OCI-LY7 (cell line): ENCODE results near the gene SLC2A13. TPM values are rescaled to one million over a fixed set of nuclear protein-coding genes. Genes with fewer than 3 reads are reported as not detected.

ENCODE experiments used
- BruUV-seq: library from RNA; stranded (reverse); fragments of 400-500 nt; replicated peaks from 2 replicates; lab custom pipeline; 2021; lab: Mats Ljungman, UMichigan
- CTCF ChIA-PET: fragments of 300-600 bp; sonication (Branson Sonifier 250); formaldehyde crosslinking; loops from one replicate; lab custom pipeline; 2022; ENCODE audit warnings: antibody characterized with exemption; ENCODE audit not compliant: unreplicated experiment; lab: Charles Lee
- POLR2A ChIA-PET: fragments of 300-600 bp; sonication (Branson Sonifier 250); formaldehyde crosslinking; loops from one replicate; lab custom pipeline; 2022; ENCODE audit warnings: antibody characterized with exemption; lab: Charles Lee
- DNase-seq: peaks from one replicate; pipeline ENCODE4 v3.0.0-alpha.2; 2015; ENCODE audit warnings: low spot score
- H2AFZ ChIP-seq: fragments of 200-600 bp; sonication (generic), shearing (Covaris generic); 2 replicates; pipeline ENCODE4 v1.6.1; 2014; ENCODE audit warnings: mild to moderate bottlenecking, antibody characterized with exemption, low read length, moderate library complexity
- H3K27ac ChIP-seq: fragments of 200-600 bp; sonication (generic); 2 replicates; pipeline ENCODE4 v1.5.1; 2014; ENCODE audit warnings: mixed run types, low read depth, mild to moderate bottlenecking, moderate library complexity, low read length, inconsistent platforms; ENCODE audit not compliant: poor library complexity, severe bottlenecking
- H3K36me3 ChIP-seq: fragments of 200-600 bp; sonication (generic); 2 replicates; pipeline ENCODE4 v1.6.1; 2014; ENCODE audit warnings: mild to moderate bottlenecking, antibody characterized with exemption, low read length, moderate library complexity, mixed read lengths; ENCODE audit not compliant: insufficient read depth
- H3K4me1 ChIP-seq: fragments of 200-600 bp; sonication (generic); 2 replicates; pipeline ENCODE4 v1.5.1; 2014; ENCODE audit warnings: mild to moderate bottlenecking, low read length; ENCODE audit not compliant: insufficient read depth, poor library complexity, severe bottlenecking
- H3K4me2 ChIP-seq: fragments of 200-600 bp; sonication (generic); 2 replicates; pipeline ENCODE4 v1.6.1; 2014; ENCODE audit warnings: mild to moderate bottlenecking, low read length
- H3K4me3 ChIP-seq: fragments of 200-600 bp; sonication (generic); 2 replicates; pipeline ENCODE4 v1.5.1; 2014; ENCODE audit warnings: mild to moderate bottlenecking, low read depth, low read length; ENCODE audit not compliant: poor library complexity, severe bottlenecking
- H3K79me2 ChIP-seq: fragments of 200-600 bp; sonication (generic); 2 replicates; pipeline ENCODE4 v1.6.1; 2016; ENCODE audit warnings: low read depth, mild to moderate bottlenecking, low read length, moderate library complexity, mixed read lengths; ENCODE audit not compliant: insufficient read depth
- H3K9me2 ChIP-seq: fragments of 200-600 bp; sonication (generic); 2 replicates; pipeline ENCODE4 v1.6.1; 2016; ENCODE audit warnings: mild to moderate bottlenecking, low read length, mixed read lengths; ENCODE audit not compliant: insufficient read depth
- H3K9me3 ChIP-seq: fragments of 200-600 bp; sonication (generic); 2 replicates; pipeline ENCODE4 v1.6.1; 2014; ENCODE audit warnings: mild to moderate bottlenecking, mixed run types, low read length, mixed read lengths
- H4K20me1 ChIP-seq: fragments of 200-600 bp; sonication (generic); 2 replicates; pipeline ENCODE4 v1.6.1; 2014; ENCODE audit warnings: mild to moderate bottlenecking, antibody characterized with exemption, low read length, moderate library complexity, mixed read lengths; ENCODE audit not compliant: insufficient read depth
- EZH2phosphoT487 ChIP-seq: fragments of 200-600 bp; sonication (generic); IDR thresholded peaks from 2 replicates; pipeline ENCODE4 v1.6.1; 2018; ENCODE audit warnings: low read depth, borderline replicate concordance, mild to moderate bottlenecking, mixed run types, antibody characterized with exemption, low read length, moderate library complexity, mixed read lengths
- intact Hi-C: fragments of 100-400 bp; cut with micrococcal nuclease; formaldehyde crosslinking; loops from one replicate; pipeline ENCODE4 v1.10.0; 2022; ENCODE audit not compliant: unreplicated experiment
- total RNA-seq, 2 experiments: library from RNA; depleted of rRNA in 1 of 2; stranded (reverse); fragments of >200 nt in 1 of 2; shearing (Covaris generic) in 1 of 2; gene quantifications; 2 replicates each; pipeline ENCODE4 v1.2.3, GENCODE V29; 2014 to 2022
- TF ChIP-seq, protein P1 (sequence below): fragments of 200-600 bp; sonication (generic); conservative IDR thresholded peaks from 2 replicates; pipeline ENCODE4 v1.5.1; 2014; ENCODE audit warnings: mild to moderate bottlenecking, antibody characterized with exemption, low read length, moderate library complexity, mixed read lengths

SLC2A13 gene
- total RNA-seq, 2 experiments from 2014 or later: 12.4 to 16.5 TPM

DNA sequence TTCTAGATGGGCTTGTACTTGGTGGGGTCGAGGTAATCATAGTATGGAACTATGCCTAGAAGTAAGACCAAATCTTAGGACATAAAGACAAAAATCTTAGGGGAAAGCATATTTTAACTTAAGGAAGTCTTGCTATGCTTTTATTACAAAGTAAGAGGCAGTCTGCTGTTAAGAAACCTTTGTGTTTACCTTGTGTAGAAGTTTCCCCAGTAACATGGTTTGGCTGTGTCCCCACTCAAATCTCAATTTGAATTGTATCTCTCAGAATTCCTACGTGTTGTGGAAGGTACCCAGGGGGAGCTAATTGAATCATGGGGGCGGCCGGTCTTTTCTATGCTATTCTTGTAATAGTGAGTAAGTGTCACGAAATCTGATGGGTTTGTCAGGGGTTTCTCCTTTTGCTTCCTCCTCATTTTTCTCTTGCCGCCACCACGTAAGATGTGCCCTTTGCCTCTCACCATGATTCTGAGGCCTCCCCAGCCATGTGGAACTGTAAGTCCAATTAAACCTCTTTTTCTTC lies 323.8 kb downstream of the SLC2A13 start:
- Histone ChIP-seq H2AFZ (no peak overlapping the region), H3K9me2 (no peaks in the 10 kb centered on the region), H3K4me1 (no peaks in the 10 kb centered on the region), H4K20me1 (no peaks in the 10 kb centered on the region), H3K9me3 (no peaks in the 10 kb centered on the region), H3K79me2 (no peaks in the 10 kb centered on the region), H3K4me2 (no peak overlapping the region), H3K4me3 (no peak overlapping the region), H3K27ac (no peak overlapping the region), H3K36me3 (no peaks in the 10 kb centered on the region)
- POLR2A ChIA-PET: no interaction called here
- TF ChIP-seq, protein P1, sequence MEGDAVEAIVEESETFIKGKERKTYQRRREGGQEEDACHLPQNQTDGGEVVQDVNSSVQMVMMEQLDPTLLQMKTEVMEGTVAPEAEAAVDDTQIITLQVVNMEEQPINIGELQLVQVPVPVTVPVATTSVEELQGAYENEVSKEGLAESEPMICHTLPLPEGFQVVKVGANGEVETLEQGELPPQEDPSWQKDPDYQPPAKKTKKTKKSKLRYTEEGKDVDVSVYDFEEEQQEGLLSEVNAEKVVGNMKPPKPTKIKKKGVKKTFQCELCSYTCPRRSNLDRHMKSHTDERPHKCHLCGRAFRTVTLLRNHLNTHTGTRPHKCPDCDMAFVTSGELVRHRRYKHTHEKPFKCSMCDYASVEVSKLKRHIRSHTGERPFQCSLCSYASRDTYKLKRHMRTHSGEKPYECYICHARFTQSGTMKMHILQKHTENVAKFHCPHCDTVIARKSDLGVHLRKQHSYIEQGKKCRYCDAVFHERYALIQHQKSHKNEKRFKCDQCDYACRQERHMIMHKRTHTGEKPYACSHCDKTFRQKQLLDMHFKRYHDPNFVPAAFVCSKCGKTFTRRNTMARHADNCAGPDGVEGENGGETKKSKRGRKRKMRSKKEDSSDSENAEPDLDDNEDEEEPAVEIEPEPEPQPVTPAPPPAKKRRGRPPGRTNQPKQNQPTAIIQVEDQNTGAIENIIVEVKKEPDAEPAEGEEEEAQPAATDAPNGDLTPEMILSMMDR: no peak
- intact Hi-C loops: no loop called here
- CTCF ChIA-PET: no interaction called here
- no TSS peak for BruUV-seq
- no peak for DNase-seq

DNA sequence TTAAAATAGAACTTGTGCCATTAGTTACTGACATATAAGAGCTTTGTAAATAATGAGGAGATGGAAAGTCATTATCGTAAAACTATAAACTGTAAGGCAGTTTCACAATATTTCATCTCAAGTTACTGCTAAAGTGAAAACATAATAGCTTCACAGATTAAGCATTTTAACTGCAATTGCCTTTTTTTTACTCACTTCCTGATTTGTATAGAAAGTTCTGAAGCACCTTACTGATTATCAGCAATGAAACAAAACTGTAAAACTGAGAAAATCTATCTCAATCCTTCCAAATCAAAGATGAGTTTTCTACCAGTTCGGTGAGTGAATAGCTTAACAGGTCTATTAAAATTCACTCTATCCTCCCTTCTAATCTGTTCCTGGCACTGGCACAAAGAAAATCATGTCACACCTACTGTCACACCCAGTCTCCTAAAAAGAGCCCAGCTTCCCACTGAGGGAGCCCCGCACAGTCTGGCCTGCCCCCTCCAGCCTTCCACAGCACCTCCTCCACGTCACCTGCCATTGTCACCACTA lies 324.9 kb downstream of the SLC2A13 start:
- CTCF ChIA-PET: no interaction called here
- POLR2A ChIA-PET: no interaction called here
- H3K4me3 ChIP-seq: no peak overlapping the region
- no peaks in the 10 kb centered on the region for H3K4me1 ChIP-seq
- H3K79me2 ChIP-seq: no peaks in the 10 kb centered on the region
- DNase-seq: no peak
- no peak overlapping the region for H3K27ac ChIP-seq
- TF ChIP-seq, protein P1: no peak
- no peak for TF ChIP-seq EZH2phosphoT487
- no peaks in the 10 kb centered on the region for H3K9me3 ChIP-seq
- no peaks in the 10 kb centered on the region for H4K20me1 ChIP-seq
- no peak overlapping the region for H3K4me2 ChIP-seq
- no TSS peak for BruUV-seq
- no peaks in the 10 kb centered on the region for H3K36me3 ChIP-seq
- H3K9me2 ChIP-seq: no peaks in the 10 kb centered on the region
- intact Hi-C loops: no loop called here
- no peak overlapping the region for H2AFZ ChIP-seq

GRCh38 chr12:39780411-39780912 lies 325.4 kb downstream of the SLC2A13 start:
- TF ChIP-seq, protein P1: no peak
- no peak for TF ChIP-seq EZH2phosphoT487
- no peaks in the 10 kb centered on the region for H3K36me3 ChIP-seq
- intact Hi-C loops: no loop called here
- ChIA-PET CTCF (no interaction called here), POLR2A (no interaction called here)
- H4K20me1 ChIP-seq: no peaks in the 10 kb centered on the region
- H2AFZ ChIP-seq: no peak overlapping the region
- no peaks in the 10 kb centered on the region for H3K79me2 ChIP-seq
- DNase-seq: no peak
- no peak overlapping the region for H3K4me3 ChIP-seq
- no peak overlapping the region for H3K4me2 ChIP-seq
- no TSS peak for BruUV-seq
- no peaks in the 10 kb centered on the region for H3K9me2 ChIP-seq
- no peaks in the 10 kb centered on the region for H3K4me1 ChIP-seq
- H3K27ac ChIP-seq: no peak overlapping the region
- H3K9me3 ChIP-seq: no peaks in the 10 kb centered on the region
